Neuronal stem cell (in vitro differentiated cells): ENCODE data around the gene MSTO1.

ENCODE experiments used
- DNase-seq: peaks from one replicate; pipeline ENCODE4 v3.0.0-alpha.2; 2013; ENCODE audit warnings: low spot score
- H2AFZ ChIP-seq: one replicate; pipeline ENCODE4 v1.6.1; 2013; ENCODE audit warnings: mild to moderate bottlenecking, low read length, inconsistent platforms
- H2AK5ac ChIP-seq: 2 replicates; pipeline ENCODE4 v1.6.1; 2013; ENCODE audit warnings: low read depth, mild to moderate bottlenecking, inconsistent platforms, low read length, moderate library complexity, mixed read lengths
- H2BK120ac ChIP-seq: 2 replicates; pipeline ENCODE4 v1.6.1; 2013; ENCODE audit warnings: low read depth, mild to moderate bottlenecking, inconsistent platforms, low read length, moderate library complexity, mixed read lengths
- H2BK12ac ChIP-seq: one replicate; pipeline ENCODE4 v1.6.1; 2013; ENCODE audit warnings: low read length, inconsistent platforms
- H2BK15ac ChIP-seq: 2 replicates; pipeline ENCODE4 v1.6.1; 2013; ENCODE audit warnings: mild to moderate bottlenecking, low read length, inconsistent platforms, mixed read lengths
- H2BK5ac ChIP-seq: one replicate; pipeline ENCODE4 v1.6.1; 2013; ENCODE audit warnings: inconsistent platforms, mild to moderate bottlenecking, low read length, moderate library complexity
- H3K14ac ChIP-seq: one replicate; pipeline ENCODE4 v1.6.1; 2013; ENCODE audit warnings: low read length, inconsistent platforms
- H3K18ac ChIP-seq: 2 replicates; pipeline ENCODE4 v1.6.1; 2013; ENCODE audit warnings: low read length, inconsistent platforms
- H3K23ac ChIP-seq: 2 replicates; pipeline ENCODE4 v1.6.1; 2013; ENCODE audit warnings: low read depth, mild to moderate bottlenecking, mixed read lengths, low read length, inconsistent platforms; ENCODE audit not compliant: poor library complexity
- H3K27ac ChIP-seq: replicated peaks from 3 replicates; pipeline ENCODE4 v1.5.1; 2013; ENCODE audit warnings: low read length, inconsistent platforms
- H3K27me3 ChIP-seq, 3 experiments: 2 replicates each; pipeline ENCODE4 v1.6.1; 2013; ENCODE audit warnings: low read length in 3 of 3, mild to moderate bottlenecking in 2 of 3, inconsistent platforms in 1 of 3, low read depth in 1 of 3, mixed read lengths in 1 of 3, moderate library complexity in 1 of 3; ENCODE audit not compliant: control insufficient read depth in 3 of 3, insufficient read depth in 3 of 3
- H3K36me3 ChIP-seq, 2 donors: replicated peaks in 1 of 2; 2 replicates each; pipeline ENCODE4 v1.6.1; 2013; ENCODE audit warnings: low read length in 2 of 2; ENCODE audit not compliant: control insufficient read depth in 2 of 2, insufficient read depth in 2 of 2
- H3K4ac ChIP-seq: 2 replicates; pipeline ENCODE4 v1.6.1; 2013; ENCODE audit warnings: inconsistent platforms, mild to moderate bottlenecking, low read length, moderate library complexity
- H3K4me1 ChIP-seq, 2 donors: 1 replicate in 1 of 2; 2 replicates in 1 of 2; pipeline ENCODE4 v1.6.1; 2013; ENCODE audit warnings: low read length in 2 of 2, low read depth in 1 of 2; ENCODE audit not compliant: control insufficient read depth in 2 of 2, insufficient read depth in 1 of 2
- H3K4me2 ChIP-seq: one replicate; pipeline ENCODE4 v1.6.1; 2013; ENCODE audit warnings: mild to moderate bottlenecking, low read length, inconsistent platforms; ENCODE audit not compliant: insufficient read depth, poor library complexity, severe bottlenecking
- H3K4me3 ChIP-seq, 2 donors: 2 replicates each; pipeline ENCODE4 v1.5.1; 2013; ENCODE audit warnings: low read length in 2 of 2, mild to moderate bottlenecking in 2 of 2, inconsistent platforms in 1 of 2, moderate library complexity in 1 of 2
- H3K79me1 ChIP-seq: one replicate; pipeline ENCODE4 v1.6.1; 2013; ENCODE audit warnings: low read depth, mild to moderate bottlenecking, inconsistent platforms, low read length, moderate library complexity
- H3K9ac ChIP-seq: one replicate; pipeline ENCODE4 v1.6.1; 2013; ENCODE audit warnings: mild to moderate bottlenecking, low read depth, low read length, inconsistent platforms; ENCODE audit not compliant: poor library complexity
- H3K9me3 ChIP-seq, 2 donors: replicated peaks in 1 of 2; 2 replicates each; pipeline versions ENCODE3 to v1.6.1; 2013; ENCODE audit warnings: low read length in 2 of 2, mild to moderate bottlenecking in 2 of 2, inconsistent platforms in 1 of 2, low read depth in 1 of 2, mixed read lengths in 1 of 2, moderate library complexity in 1 of 2; ENCODE audit not compliant: control insufficient read depth in 2 of 2, insufficient read depth in 1 of 2
- H4K8ac ChIP-seq: one replicate; pipeline ENCODE4 v1.6.1; 2013; ENCODE audit warnings: low read depth, mild to moderate bottlenecking, inconsistent platforms, low read length, moderate library complexity
- H4K91ac ChIP-seq: one replicate; pipeline ENCODE4 v1.6.1; 2013; ENCODE audit warnings: low read length, low read depth, mild to moderate bottlenecking, inconsistent platforms; ENCODE audit not compliant: poor library complexity
- WGBS, 2 donors: extraction: QIAGEN DNeasy Blood & Tissue Kit; methylation state at CpG; one replicate each; pipeline ENCODE4 v1.1.7; 2013; ENCODE audit warnings: missing lambda C conversion rate in 2 of 2, mixed read lengths in 1 of 2; ENCODE audit not compliant: insufficient read length in 2 of 2, insufficient replicate concordance in 1 of 2; ENCODE audit errors: extremely low coverage in 2 of 2; 5-methylcytosine and 5-hydroxymethylcytosine counted together

MSTO1 gene

GRCh38 chr1:155645034-155645598 lies 35.1 kb downstream of the MSTO1 start:
- Histone ChIP-seq H2BK120ac (no peak overlapping the region), H2AK5ac (no peak overlapping the region), H3K4me3 (no peak overlapping the region), H3K79me1 (no peaks in the 10 kb centered on the region), H3K9ac (no peak overlapping the region), H3K27me3 (no peaks in the 10 kb centered on the region), H3K4ac (no peak overlapping the region), H3K23ac (no peak overlapping the region), H2BK15ac (no peak overlapping the region), H4K91ac (no peak overlapping the region), H3K9me3 (peaks cover 15 to 26% of the 10 kb centered on the region in 2 donors), H2BK5ac (no peak overlapping the region), H3K14ac (no peak overlapping the region), H4K8ac (no peak overlapping the region), H3K27ac (no peak overlapping the region), H3K18ac (no peak overlapping the region), H2BK12ac (no peak overlapping the region), H2AFZ (peak overlapping the region; percentile 24), H3K36me3 (no peaks in the 10 kb centered on the region), H3K4me1 (peaks cover 0 to 2% of the 10 kb centered on the region in 2 donors), H3K4me2 (no peak overlapping the region)
- WGBS, 2 donors = no CpG with 5 or more reads among the region's 4 CpGs
- no peak for DNase-seq

DNA sequence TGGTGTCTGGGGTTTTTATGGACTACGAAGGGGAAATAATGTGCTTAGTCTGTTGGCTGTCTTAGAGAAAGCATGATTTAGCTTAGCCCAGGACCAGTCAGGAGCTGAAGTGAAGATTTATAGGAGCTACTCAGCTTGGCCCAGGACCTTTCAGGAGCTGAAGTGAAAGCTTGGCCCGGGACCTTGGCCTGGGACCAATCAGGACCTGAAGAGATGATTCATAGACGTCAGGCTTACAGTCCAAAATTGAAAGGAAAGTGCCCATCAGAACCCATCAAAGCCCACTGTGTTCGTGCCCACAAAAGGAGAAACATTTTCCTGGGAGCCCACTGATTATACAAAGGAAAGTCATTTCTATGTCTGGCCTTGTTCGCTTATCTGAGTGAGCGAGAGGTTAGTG lies 35.6 kb downstream of the MSTO1 start:
- H4K8ac ChIP-seq = no peak overlapping the region
- no peak overlapping the region for H2BK120ac ChIP-seq
- H3K4me1 ChIP-seq = peaks cover 0 to 2% of the 10 kb centered on the region in 2 donors
- no peaks in the 10 kb centered on the region for H3K36me3 ChIP-seq
- DNase-seq = no peak
- no CpG with 5 or more reads among the region's 6 CpGs for whole genome bisulfite sequencing, 2 donors
- no peak overlapping the region for H3K4me2 ChIP-seq
- no peak overlapping the region for H2AFZ ChIP-seq
- H2BK15ac ChIP-seq = no peak overlapping the region
- no peak overlapping the region for H3K4ac ChIP-seq
- no peak overlapping the region for H4K91ac ChIP-seq
- no peak overlapping the region for H2BK5ac ChIP-seq
- H3K14ac ChIP-seq = no peak overlapping the region
- no peak overlapping the region for H3K18ac ChIP-seq
- no peak overlapping the region for H3K27ac ChIP-seq
- no peak overlapping the region for H2AK5ac ChIP-seq
- H3K9me3 ChIP-seq = peaks cover 14 to 31% of the 10 kb centered on the region in 2 donors
- H2BK12ac ChIP-seq = no peak overlapping the region
- H3K79me1 ChIP-seq = no peaks in the 10 kb centered on the region
- H3K23ac ChIP-seq = no peak overlapping the region
- no peak overlapping the region for H3K4me3 ChIP-seq
- H3K9ac ChIP-seq = no peak overlapping the region
- H3K27me3 ChIP-seq = no peaks in the 10 kb centered on the region

DNA sequence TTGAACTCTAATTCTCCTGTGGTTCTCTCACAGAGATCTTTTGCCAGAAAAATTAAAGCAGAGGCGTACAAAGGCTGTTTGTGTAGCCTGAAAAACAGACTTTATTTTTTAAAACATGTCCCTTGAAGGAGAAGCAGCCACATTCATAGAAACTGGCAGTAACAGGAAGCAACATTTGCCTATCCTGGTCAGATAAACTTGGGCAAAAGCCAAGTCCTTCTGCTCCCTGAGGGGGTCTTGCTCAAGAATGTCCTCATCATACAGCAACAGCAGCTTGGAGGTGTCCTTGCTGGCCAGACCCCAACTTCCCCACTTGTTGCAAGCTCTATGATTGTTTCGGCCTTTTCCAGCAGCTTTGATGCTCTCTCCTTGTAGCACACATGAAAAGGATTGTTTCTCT lies 36.3 kb downstream of the MSTO1 start:
- Histone ChIP-seq H3K9me3 (peaks cover 13 to 32% of the 10 kb centered on the region in 2 donors), H3K23ac (no peak overlapping the region), H2AK5ac (no peak overlapping the region), H2BK15ac (no peak overlapping the region), H2BK120ac (no peak overlapping the region), H4K8ac (no peak overlapping the region), H3K36me3 (no peaks in the 10 kb centered on the region), H3K18ac (no peak overlapping the region), H4K91ac (no peak overlapping the region), H3K4ac (no peak overlapping the region), H3K4me2 (no peak overlapping the region), H3K27ac (no peak overlapping the region), H2AFZ (no peak overlapping the region), H3K4me1 (peaks cover 0 to 2% of the 10 kb centered on the region in 2 donors), H3K14ac (no peak overlapping the region), H2BK12ac (no peak overlapping the region), H2BK5ac (no peak overlapping the region), H3K4me3 (no peak overlapping the region), H3K27me3 (no peaks in the 10 kb centered on the region), H3K79me1 (no peaks in the 10 kb centered on the region), H3K9ac (no peak overlapping the region)
- no peak for DNase-seq
- WGBS, 2 donors = no CpG with 5 or more reads among the region's 2 CpGs

DNA sequence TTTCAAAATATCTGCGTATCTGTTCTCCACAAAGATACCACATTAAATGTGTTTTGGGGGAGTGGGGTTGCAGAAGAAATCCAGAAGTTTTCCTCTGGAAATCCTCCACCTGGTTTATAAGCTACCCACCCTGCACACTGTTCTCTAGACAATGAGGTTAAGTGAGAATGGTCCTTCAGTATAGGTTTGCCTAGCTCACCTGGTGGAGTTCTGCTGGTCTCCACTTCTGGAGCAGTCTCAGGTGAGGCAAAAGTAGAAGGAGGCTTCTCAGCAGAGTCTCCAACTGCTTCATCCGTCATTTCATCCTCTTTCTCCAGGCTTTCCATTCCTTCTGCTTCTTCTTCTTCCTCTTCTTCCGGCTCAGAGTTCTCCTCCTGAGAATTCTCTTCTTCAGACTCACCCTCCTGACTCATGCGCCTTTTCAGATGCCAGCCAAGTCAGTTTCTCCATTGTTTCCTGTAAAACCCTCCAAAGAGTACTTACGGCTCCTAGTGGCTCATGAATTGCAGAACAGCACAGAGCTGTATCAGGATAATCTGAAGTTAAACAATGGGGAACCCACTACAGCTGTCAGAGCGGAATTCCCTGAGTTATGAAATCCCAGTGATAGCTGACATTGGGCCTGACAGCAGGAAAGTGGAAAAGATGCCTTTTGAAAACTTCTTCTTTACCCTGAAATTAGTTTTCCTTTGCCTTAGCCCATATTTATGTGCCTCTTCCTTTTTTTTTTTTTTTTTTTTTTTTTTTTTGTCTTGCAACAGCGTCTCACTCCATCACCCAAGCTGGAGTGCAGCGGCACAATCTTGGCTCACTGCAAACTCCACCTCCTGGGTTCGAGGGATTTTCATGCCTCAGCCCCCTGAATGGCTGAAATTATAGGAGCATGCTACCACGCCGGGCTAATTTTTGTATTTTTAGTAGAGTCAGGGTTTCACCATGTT lies 38.5 kb downstream of the MSTO1 start:
- peak overlapping the region; percentile 91 for H2AFZ ChIP-seq
- H3K23ac ChIP-seq = no peak overlapping the region
- H3K4me1 ChIP-seq = peaks cover 0 to 2% of the 10 kb centered on the region in 2 donors
- H3K9ac ChIP-seq = no peak overlapping the region
- no peak overlapping the region for H2BK12ac ChIP-seq
- no peak overlapping the region for H4K8ac ChIP-seq
- H3K36me3 ChIP-seq = no peaks in the 10 kb centered on the region
- H3K9me3 ChIP-seq = peaks cover 5 to 19% of the 10 kb centered on the region in 2 donors
- H3K27ac ChIP-seq = peak overlapping the region; percentile 16
- H2BK5ac ChIP-seq = no peak overlapping the region
- H2BK15ac ChIP-seq = no peak overlapping the region
- H3K18ac ChIP-seq = no peak overlapping the region
- DNase-seq = peak; percentile 42
- no peak overlapping the region for H3K4me2 ChIP-seq
- H3K4ac ChIP-seq = no peak overlapping the region
- H3K4me3 ChIP-seq = peak overlapping the region in 1 of 2 donors; percentile 30
- H2BK120ac ChIP-seq = no peak overlapping the region
- WGBS, 2 donors = no CpG with 5 or more reads among the region's 11 CpGs
- no peaks in the 10 kb centered on the region for H3K27me3 ChIP-seq
- H3K14ac ChIP-seq = no peak overlapping the region
- H4K91ac ChIP-seq = no peak overlapping the region
- no peak overlapping the region for H2AK5ac ChIP-seq
- no peaks in the 10 kb centered on the region for H3K79me1 ChIP-seq
